GM12872 (cell line): ENCODE results near the gene BCR.

ENCODE experiments used
- TF ChIP-seq, protein P1 (sequence below): IDR thresholded peaks from 3 replicates; pipeline ENCODE4 v1.5.1; 2011; ENCODE audit warnings: low read depth, mild to moderate bottlenecking, low read length, moderate library complexity; ENCODE audit not compliant: insufficient read depth

The BCR gene

DNA sequence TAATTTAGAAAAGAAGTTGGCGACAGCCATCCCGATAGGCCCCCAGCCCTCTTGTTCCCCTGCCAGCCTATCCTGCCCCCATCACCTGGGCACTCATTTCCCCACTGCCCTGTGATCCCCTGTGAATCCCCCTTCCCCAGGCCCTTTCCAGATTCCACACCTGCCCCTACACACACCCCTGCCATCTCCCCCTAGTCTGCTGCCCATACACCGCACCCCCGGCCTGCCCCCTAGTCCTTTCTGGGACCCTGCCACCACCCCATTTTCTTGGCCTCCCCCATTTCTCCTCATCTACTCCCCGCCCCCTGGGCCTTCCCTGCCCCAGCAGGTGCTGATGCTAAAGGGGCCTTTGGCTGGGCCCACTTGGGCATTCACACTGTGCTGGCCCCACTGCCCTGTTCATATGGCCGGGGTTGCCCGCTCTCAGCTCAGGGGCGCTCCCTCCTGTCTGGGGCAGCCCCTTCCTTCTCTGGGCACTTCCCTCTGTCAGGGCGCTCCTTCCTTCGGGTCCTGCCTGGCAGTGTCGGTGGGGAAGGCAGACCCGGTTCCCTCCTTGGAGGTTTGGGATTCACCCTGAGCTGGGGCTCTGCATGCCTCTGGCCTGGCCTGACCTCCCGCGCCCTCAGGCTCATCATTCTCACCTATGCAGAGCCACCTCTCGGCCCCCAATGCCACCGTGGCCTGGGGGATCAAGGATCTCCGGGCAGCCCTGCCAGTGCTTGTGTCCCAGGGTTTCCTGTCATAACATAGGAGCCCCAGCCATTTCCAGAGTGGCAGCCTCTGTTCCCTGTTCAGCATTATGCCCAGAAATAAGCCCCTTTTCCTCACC lies 108.2 kb downstream of the BCR start:
- TF ChIP-seq, protein P1, sequence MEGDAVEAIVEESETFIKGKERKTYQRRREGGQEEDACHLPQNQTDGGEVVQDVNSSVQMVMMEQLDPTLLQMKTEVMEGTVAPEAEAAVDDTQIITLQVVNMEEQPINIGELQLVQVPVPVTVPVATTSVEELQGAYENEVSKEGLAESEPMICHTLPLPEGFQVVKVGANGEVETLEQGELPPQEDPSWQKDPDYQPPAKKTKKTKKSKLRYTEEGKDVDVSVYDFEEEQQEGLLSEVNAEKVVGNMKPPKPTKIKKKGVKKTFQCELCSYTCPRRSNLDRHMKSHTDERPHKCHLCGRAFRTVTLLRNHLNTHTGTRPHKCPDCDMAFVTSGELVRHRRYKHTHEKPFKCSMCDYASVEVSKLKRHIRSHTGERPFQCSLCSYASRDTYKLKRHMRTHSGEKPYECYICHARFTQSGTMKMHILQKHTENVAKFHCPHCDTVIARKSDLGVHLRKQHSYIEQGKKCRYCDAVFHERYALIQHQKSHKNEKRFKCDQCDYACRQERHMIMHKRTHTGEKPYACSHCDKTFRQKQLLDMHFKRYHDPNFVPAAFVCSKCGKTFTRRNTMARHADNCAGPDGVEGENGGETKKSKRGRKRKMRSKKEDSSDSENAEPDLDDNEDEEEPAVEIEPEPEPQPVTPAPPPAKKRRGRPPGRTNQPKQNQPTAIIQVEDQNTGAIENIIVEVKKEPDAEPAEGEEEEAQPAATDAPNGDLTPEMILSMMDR: no peak

DNA sequence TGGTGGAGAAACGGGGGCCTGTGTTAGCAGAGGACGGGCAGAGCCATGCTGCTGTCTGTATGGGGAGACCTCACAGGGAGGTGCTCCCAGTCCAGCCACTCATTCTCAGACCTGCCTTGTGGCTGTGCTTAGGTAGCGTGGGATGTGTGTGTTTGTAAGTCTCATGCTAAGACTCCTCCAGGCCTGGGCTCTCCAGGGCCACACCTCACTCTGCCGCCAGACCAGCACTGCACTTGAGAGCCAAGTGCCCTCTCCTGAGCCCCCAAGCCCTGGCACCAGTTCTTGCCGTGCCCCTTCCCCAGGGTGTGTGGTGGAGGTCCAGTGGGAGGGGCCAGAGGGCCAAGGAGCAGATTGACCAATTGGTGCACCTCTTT lies 108.8 kb downstream of the BCR start:
- TF ChIP-seq, protein P1: no peak

DNA sequence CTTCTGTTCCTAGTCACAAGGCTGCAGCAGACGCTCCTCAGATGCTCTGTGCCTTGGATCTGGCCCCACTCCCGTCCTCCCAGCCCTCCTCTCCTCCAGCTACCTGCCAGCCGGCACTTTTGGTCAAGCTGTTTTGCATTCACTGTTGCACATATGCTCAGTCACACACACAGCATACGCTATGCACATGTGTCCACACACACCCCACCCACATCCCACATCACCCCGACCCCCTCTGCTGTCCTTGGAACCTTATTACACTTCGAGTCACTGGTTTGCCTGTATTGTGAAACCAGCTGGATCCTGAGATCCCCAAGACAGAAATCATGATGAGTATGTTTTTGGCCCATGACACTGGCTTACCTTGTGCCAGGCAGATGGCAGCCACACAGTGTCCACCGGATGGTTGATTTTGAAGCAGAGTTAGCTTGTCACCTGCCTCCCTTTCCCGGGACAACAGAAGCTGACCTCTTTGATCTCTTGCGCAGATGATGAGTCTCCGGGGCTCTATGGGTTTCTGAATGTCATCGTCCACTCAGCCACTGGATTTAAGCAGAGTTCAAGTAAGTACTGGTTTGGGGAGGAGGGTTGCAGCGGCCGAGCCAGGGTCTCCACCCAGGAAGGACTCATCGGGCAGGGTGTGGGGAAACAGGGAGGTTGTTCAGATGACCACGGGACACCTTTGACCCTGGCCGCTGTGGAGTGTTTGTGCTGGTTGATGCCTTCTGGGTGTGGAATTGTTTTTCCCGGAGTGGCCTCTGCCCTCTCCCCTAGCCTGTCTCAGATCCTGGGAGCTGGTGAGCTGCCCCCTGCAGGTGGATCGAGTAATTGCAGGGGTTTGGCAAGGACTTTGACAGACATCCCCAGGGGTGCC lies 109.8 kb downstream of the BCR start:
- TF ChIP-seq, protein P1: peak; percentile 86

DNA sequence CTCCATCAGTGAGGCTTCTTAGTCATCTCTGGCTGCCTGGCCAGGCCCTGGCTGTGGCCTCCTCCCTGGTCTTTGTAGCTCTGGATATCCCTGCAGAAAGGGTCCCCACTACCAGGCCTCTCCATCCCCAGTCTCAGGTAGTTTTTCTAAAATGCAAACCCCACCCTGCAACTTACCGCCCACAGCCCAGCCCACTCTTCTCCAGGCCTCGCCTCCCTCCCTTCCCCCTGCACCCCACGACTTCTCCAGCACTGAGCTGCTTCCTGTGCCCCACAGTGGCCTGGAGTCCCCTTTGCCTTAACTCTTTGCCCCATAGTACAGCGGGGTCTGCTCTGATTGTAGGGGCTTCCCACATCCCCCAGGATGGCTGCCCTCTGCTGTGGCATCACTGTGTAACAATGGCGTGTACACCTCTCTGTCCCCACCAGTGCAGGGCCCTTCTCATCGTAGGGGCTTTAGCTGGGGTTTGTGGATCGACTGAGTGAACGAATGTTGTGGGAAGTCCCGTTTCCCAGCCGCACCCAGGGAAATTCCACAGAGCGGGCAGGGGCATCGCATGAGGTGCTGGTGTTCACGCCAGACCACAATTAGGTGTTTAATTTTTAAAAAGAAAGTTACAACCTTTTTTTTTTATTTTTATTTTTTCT lies 111.6 kb downstream of the BCR start:
- TF ChIP-seq, protein P1: no peak

DNA sequence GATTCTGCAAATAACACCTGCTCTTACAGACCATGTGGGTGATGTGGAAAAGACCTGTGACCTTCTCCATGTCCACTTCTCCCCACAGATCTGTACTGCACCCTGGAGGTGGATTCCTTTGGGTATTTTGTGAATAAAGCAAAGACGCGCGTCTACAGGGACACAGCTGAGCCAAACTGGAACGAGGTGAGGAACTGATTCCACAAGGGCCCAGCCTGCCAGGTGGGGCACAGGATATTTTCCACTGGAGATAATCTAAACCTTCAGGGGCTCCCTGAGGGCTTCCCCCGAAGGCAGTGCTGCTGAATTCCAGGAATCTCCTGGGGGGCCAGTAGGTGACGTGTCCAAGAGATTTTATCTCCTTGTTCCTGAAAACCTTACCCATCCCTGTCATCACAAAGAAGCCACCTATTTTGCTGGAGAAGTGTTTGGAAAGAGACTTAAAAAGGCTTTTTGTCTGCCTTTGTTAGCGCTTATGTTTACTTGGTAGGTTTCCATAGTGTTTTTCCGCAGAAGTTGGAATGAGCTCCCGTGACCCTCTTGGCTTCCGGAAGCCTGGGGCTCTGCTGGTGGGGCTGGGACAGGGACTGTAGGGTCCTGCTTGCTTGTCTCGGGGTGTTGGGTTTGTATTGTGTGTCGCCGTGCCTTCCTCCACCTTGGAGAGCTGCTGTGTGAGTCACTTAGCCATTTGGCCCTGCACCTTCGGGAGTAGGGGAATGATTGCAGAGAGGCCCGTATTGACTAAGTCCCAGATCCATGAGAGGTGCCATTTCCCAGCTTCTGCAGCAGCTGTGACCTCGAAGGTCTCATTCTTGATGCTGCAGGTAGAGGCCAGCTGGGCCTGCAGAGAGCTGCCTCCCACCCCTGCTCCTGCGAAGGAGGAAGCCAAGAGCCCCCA lies 112.4 kb downstream of the BCR start:
- TF ChIP-seq, protein P1: no peak

DNA sequence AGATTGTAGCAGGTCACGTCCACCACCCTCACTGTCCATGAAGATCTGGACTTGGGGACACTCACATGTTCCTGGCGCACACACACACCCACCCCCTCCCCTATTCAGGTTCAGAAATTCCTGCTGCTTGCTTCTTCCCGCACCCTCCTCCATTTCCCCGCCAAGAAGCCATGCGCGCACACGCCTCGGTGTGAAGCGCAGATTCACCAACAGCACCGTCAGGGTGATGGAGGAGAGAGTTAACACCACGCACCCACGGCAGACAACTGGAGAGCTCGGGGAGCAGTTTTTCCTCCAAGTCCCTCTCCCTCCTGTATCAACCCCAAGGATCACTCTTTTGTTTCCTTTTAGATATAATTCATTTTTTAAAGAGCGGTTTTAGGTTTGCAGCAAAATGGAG lies 113.4 kb downstream of the BCR start:
- TF ChIP-seq, protein P1: no peak
